Measurements from ENCODE around the gene MRPL22.
"Not testable (repeated sequence)": the region's sequence is repeated elsewhere in the genome, so short reads cannot be mapped to it uniquely, and the experiment has no call there.

Gene MRPL22

DNA sequence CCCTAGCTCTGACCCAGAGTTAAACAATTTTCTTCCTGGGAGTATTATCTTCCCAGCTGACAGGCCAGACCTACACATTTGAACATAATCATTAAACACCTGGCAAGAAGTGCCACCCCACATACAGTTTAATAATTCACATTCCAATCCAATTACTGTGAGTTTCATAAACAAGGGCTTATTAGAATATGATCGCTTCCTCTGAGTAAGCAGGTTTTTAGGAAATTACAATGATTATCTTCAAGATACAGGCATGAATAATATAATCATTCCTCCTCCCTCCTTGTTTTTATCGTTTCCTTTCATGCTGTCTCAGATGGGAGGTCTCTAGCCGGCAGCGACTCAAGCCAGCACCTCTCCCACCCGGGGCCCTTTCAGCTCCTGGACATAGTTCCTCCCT lies 56.9 kb downstream of the MRPL22 start:
- DNase-seq: no peak

DNA sequence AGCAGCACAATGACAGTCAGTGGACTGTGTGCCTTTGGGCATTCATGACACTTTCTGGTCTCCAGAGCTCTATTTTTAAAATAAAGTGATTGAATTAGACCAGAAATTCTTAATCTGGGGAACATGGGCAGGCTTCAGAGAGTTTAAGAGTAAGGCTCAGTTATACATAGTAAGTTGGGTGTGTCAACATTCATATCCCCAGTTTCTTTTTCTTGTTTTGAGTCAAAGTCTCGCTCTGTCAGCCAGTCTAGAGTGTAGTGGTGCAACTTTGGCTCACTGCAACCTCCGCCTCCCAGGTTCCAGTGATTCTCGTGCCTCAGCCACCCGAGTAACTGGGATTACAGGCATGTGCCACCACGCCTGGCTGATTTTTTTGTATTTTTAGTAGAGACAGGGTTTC lies 59.0 kb downstream of the MRPL22 start:
- no peak for DNase-seq

GRCh38 chr5:155001523-155001922 lies 60.6 kb downstream of the MRPL22 start:
- no peak for DNase-seq

DNA sequence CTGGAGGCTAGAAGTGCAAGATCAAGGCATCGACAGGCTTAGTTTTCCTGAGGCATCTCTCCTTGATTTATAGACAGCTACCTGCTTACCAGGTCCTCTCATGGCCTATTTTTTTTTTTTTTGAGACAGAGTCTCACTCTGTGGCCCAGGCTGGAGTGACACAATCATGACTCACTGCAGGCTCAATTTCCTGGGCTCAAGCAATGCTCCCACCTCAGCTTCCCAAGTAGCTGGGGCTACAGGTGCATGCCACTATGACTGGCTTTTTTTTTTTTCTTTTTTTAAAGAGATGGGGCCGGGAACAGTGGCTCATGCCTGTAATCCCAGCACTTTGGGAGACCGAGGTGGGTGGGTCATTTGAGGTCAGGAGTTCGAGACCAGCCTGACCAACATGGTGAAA lies 61.8 kb downstream of the MRPL22 start:
- not testable (repeated sequence) for DNase-seq

DNA sequence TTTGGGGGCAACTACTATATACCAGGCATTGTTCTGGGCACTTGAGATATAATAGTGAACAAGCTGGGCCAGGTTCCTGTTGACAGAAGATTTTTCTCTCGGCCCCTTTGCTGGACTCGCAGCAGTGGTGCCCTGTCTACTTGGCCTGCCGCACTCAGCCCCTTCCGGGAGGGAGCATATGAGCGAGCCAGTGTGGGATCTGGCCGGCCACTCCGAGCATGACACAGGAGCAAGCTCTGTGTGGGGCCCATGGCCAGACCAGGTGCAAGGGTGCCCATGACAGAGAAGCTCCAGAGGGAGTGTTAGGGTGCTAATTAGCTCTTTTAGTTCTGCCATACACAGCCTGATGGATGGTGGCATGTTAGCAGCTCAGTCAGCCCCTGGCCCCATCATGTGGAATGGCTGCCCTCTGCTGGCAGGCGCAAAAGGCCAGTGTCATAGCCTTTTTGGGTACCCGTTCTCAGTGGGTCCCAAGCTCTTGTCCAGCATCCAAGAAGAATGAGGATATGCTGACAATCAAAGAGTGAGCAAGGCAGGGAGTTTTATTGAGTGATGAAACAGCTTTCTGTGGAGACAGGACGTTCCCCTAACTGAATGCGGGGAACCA lies 63.4 kb downstream of the MRPL22 start:
- DNase-seq: no peak

- DNase-seq: not testable (repeated sequence)
Measured at GRCh38 chr5:155006265-155006664, 65.4 kb downstream of the MRPL22 start.

- no peak for DNase-seq
Measured at GRCh38 chr5:155008669-155009068, 67.8 kb downstream of the MRPL22 start.

- no peak for DNase-seq
Measured at GRCh38 chr5:155010881-155011280, 70.0 kb downstream of the MRPL22 start.

- no peak for DNase-seq
Measured at GRCh38 chr5:155013526-155013925, 72.7 kb downstream of the MRPL22 start, which contains the start of gene KIF4B. Gene KIF4B, plus strand, starts transcription at chr5:155013755. Its CDS starts 105 bp downstream, at chr5:155013860.

DNA sequence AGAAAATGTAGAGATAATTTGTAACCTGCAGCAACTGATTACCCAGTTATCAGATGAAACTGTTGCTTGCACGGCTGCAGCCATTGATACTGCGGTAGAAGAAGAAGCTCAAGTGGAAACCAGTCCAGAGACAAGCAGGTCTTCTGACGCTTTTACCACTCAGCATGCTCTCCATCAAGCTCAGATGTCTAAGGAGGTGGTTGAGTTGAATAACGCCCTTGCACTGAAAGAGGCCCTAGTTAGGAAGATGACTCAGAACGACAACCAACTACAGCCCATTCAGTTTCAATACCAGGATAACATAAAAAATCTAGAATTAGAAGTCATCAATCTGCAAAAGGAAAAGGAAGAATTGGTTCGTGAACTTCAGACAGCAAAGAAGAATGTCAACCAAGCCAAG lies 74.4 kb downstream of the MRPL22 start:
- no peak for DNase-seq

DNA sequence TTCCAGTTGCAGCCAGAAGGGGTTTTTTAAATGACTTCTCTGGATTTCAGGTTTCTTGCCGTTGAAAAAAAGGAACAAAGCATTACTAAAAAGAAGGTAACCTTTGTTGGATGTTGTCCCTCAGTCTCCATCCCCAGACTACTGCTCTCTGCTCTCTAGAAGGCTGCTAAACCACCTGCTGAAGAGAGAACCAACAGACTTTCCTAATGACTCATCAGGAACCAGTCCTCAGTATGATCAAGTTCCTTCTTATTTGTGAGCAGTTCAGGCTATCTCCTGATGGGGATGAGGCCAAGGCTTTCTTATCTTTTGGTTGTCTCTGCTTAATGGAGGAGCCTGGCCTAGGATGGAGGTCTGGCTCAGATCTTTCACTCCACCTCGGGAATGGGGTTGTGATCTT lies 76.7 kb downstream of the MRPL22 start:
- no peak for DNase-seq
